Measurements from ENCODE around the gene CAMK1D.
"Not testable (repeated sequence)": the region's sequence is repeated elsewhere in the genome, so short reads cannot be mapped to it uniquely, and the experiment has no call there.

Gene CAMK1D

DNA sequence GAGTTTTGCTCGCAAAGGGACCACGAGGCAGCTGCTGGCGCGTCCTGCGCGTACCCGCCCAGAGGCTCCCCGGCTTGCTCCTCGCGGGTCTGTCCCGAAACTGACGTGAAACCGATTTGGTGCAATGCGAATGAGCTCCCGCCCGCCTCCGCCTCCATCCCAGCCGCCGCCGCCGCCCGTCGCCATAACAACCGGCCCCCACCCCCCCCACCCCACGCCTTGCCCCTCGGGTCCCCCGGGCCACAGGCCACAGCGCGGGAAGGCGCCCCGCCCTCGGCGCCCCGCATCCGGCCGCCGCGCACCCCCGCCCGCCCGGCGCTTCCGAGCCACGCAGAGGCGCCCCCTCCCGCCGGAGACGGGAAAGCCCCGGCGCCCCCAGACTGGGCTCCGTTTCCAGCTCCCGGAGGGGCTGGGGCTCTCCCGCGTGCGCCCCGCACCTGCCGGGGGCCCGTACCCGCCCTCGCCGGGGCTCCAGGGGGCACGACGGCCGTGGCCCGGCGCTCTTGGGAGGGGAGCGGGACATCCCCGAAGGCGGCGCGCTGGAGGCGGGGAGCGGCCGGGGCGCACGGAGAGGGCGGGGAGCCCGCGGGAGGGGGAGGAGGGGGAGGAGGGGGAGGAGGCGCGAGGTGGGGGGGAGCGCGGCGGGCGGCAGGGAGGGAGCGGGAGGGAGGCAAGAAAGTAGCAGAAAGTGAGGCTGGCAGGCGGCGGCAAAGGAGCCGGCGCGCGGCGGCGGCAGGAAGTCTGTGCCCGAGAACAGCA, at the start of gene CAMK1D:
CAMK1D (plus strand) TSS at position 678 of the 759 bp plus-strand sequence.
- DNase-seq: peak; percentile 73

- not testable (repeated sequence) for DNase-seq
These were observed 48.3 kb upstream of the CAMK1D start for GRCh38 chr10:12301036-12301435.

- no peak for DNase-seq
These were observed 41.3 kb upstream of the CAMK1D start for GRCh38 chr10:12308057-12308456.

DNA sequence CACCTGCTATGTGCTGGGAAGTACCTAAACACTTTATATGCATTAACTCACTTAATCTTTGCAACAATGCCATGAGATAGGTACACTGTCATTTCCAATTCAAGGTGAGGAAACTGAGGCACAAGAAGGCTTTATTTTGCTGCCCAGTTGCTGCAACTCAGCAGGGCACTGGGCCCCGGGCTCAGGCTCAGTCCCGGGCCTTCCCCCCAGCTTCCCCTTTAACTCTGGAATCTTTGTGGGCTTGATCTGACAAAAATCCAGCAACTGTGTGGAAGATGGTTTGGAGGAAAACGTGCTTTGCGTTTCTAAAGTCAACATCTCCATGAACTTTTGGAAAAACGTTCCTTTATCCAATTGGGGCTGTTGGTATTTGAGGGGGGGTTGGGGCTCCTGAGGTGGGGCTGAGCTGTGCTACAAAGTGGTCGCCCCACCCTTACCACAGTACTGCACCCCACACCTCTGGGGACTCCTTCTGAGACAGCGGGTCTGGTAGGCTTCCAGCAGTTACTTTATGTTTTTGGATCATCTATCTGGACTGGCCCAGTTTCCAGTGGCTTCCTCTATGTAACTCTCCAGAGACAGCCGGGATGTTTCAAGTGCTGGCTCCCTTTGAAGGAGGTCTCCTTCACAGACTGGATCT, 40.5 kb upstream of the CAMK1D start:
- DNase-seq: no peak

- DNase-seq: not testable (repeated sequence)
These were observed 39.6 kb upstream of the CAMK1D start for GRCh38 chr10:12309783-12310182.

DNA sequence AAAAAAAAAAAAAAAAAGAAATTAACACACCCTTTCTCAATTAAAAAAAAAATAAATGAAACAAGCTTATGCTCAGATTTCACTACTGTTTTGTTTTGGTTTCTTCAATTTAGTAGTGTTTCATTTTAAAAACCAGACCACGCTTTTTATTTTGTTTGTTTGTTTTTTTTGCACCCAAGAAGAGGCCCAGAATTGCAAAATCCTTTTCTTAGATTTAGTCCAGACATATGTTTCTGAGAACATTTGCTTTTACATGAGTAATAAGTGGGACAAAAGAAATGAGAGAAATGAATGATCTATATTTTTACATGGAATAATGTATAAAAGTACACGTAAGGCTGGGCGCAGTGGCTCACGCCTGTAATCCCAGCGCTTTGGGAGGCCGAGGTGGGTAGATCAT, 34.5 kb upstream of the CAMK1D start:
- no peak for DNase-seq

- DNase-seq: no peak
These were observed 30.3 kb upstream of the CAMK1D start for GRCh38 chr10:12319076-12319475.

DNA sequence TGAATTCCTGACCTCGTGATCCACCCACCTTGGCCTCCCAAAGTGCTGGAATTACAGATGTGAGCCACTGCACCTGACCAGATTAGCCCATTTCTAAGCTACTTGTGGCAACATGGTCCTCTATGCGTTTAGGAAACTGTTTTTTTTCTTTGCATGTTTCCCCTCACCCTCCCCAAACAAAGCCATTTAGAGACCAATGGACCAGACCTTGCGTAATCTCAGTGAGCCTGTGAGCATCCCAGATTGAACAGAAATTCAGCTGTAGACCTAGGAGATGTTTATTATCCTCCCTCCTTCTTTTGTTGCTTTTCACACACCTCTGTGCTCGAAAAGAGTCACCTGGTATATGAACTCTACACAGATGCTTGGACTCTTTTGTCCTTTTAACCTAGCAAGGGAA, 28.5 kb upstream of the CAMK1D start:
- DNase-seq: no peak

DNA sequence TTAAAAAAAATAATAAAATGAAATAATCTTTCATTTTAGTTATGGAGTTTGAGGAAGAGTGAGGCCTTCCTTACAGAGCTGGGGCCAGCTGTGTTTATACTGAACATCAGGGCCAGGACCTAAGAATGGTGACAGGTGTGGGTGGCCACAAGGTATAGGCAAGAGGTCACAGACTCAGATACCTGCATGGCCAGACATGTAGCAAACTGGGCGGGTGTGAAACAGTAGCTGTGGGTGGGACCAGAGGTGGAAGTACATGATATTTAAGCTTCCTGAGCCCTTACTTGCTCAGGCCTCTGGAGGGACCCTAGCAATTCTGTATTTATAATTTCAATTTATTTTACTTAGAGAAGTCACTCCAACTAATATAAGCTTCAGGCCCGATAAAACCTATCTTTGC, 27.7 kb upstream of the CAMK1D start:
- no peak for DNase-seq

GRCh38 chr10:12322583-12323131, 26.7 kb upstream of the CAMK1D start:
- no peak for DNase-seq

DNA sequence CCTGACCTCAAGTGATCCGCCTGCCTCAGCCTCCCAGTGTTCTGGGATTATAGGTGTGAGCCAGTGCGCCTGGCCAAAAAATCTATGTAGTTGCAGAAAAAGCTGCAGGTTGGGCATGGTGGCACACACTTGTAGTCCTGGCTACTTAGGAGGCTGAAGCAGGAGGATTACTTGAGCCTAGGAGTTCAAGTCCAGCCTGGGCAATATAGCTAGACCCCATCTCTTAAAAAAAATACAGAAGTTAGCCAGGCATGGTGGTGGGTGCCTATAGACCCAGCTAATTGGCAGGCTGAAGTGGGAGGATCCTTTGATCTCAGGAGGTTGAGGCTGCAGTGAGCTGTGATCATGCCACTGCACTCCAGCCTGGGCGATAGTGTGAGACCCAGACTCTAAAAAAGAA, 24.8 kb upstream of the CAMK1D start:
- no peak for DNase-seq

DNA sequence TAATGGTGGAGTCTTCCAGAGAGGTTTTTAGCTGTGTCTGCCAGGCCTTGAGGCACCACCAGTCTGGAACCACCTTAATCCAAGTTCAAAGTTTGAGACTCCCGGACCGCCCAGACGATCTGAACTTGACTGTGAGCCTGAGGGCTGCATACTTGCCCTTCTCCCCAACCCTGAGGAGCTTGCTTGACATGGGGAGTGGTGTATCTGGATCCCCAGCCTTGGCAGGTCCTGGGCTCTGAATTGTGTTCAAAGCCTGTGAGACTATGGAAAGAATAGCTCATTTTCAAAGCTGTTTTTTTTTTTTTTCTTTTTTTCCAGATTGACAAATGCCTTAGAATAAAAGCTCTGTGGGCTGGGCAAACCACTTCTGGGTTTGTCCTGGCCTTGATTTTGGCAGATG, 22.3 kb upstream of the CAMK1D start:
- no peak for DNase-seq

- DNase-seq: no peak
These were observed 21.9 kb upstream of the CAMK1D start for GRCh38 chr10:12327476-12327875.

- not testable (repeated sequence) for DNase-seq
These were observed 21.0 kb upstream of the CAMK1D start for GRCh38 chr10:12328312-12328711.

- DNase-seq: peak; percentile 19
These were observed 16.6 kb upstream of the CAMK1D start for GRCh38 chr10:12332572-12333379.

- peak; percentile 40 for DNase-seq
These were observed 15.8 kb upstream of the CAMK1D start for GRCh38 chr10:12333380-12334185.

DNA sequence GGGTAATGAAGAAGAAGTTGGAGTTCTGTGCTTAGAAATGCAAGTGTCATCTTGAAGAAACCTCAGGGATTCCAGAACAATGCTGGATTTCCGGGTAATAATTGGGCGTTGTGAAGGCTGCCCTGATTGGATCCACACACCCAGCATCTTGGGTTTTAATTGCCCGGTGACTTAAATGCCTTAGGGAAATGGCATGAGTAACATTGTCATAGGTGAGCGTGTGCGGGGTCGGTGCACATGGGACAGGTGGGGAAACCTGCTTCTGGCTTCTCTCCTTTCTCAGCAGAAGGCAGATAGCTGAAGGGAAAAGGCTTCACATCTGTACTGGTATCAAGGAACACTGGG, 15.2 kb upstream of the CAMK1D start:
- DNase-seq: no peak

DNA sequence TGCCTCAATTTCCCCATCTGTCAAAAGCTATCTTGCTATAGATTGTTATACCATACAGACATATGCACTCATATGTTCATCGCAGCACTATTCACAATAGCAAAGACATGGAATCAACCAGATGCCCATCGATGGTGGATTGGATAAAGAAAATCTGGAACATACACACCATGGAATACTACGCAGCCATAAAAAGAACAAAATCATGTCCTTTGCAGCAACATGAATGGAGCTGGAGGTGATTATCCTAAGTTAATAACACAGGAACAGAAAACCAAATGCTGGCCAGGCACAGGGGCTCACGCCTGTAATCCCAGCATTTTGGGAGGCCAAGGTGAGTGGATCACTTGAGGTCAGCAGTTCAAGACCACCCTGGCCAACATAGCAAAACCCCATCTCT, 14.2 kb upstream of the CAMK1D start:
- not testable (repeated sequence) for DNase-seq

- DNase-seq: no peak
These were observed 11.6 kb upstream of the CAMK1D start for GRCh38 chr10:12337453-12338372.

DNA sequence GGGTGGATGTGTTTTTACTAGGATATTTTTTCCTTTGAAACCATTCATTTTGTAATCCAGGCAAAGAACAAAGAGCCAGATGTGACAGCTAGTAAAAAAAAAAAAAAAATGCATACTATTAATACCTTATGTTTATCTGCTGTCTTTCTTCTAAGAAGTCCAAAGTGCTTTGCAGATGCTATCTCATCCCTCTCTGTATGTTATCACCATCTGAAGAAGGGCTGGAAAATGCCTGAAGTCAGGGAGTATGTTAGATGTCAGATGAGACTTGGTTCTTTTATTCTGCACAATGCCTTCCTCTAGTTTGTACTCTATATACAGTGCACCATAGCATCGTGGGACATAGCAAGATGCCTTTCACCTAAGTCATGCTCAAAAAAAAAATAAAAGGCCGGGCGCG, 10.4 kb upstream of the CAMK1D start:
- DNase-seq: no peak

GRCh38 chr10:12340371-12340770, 9.0 kb upstream of the CAMK1D start:
- DNase-seq: no peak

DNA sequence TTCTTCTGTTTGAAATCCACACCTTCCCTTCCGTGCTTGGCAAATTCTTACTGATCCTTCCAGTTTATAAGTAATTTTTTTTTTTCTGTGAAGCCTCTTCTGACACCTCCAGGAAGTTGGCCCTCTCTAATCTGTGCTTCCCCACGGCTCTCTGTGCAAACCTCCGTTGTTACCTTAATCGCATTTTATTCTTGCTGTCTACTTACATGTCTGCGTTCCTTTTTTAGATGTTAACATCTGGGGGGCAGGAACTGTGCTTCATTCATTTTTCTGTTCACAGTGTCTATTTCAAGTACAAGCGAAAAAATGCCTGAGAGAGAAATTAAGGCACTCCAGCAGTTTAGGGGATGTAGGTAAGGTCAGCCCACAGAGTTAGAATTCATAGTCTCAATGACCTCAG, 8.4 kb upstream of the CAMK1D start:
- DNase-seq: no peak
